Fibroblast of mammary gland (primary cell): ENCODE data around the gene MTTP.
A peak's percentile ranks its signal among the peaks of the same experiment; 100 is the strongest.

Source experiments
- DNase-seq: peaks from one replicate; pipeline ENCODE4 v3.0.0-alpha.2; 2010; ENCODE audit warnings: low read depth
- H3K4me3 ChIP-seq: 2 replicates; pipeline ENCODE4 v1.5.1; 2011; ENCODE audit warnings: low read depth, mild to moderate bottlenecking, low read length, moderate library complexity; ENCODE audit not compliant: control insufficient read depth
- TF ChIP-seq, protein P1 (sequence below): conservative IDR thresholded peaks from 2 replicates; pipeline ENCODE4 v1.5.1; 2011; ENCODE audit warnings: low read depth, low read length, inconsistent platforms; ENCODE audit not compliant: control insufficient read depth, insufficient read depth

MTTP gene

DNA sequence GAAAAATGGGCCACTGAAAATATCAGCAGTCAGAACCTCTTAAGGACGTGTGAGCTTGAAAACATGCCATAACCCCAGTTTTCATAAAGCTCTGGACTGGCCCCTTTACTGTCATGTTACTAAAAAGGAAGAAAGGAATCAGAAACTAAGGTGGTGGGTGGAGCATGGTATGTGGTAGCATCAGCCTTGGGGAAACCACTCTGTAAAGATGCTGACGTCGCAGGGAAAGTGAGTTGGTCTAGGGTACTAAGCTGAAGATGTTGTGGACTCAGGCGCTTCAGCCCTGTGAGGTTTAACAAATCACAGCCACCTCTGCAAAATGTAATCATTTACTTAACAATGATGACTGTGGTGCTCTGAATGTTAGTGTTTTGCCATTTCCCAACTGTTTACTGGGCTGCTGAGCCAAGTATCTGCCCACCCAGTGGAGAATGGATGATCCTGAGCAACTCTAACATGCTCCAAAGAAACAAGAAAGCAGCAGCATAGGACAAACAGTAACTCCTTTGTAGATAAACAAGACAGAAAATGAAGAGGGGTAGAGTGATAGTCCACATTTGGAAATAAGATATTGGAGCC lies 49.6 kb downstream of the MTTP start:
- TF ChIP-seq, protein P1, sequence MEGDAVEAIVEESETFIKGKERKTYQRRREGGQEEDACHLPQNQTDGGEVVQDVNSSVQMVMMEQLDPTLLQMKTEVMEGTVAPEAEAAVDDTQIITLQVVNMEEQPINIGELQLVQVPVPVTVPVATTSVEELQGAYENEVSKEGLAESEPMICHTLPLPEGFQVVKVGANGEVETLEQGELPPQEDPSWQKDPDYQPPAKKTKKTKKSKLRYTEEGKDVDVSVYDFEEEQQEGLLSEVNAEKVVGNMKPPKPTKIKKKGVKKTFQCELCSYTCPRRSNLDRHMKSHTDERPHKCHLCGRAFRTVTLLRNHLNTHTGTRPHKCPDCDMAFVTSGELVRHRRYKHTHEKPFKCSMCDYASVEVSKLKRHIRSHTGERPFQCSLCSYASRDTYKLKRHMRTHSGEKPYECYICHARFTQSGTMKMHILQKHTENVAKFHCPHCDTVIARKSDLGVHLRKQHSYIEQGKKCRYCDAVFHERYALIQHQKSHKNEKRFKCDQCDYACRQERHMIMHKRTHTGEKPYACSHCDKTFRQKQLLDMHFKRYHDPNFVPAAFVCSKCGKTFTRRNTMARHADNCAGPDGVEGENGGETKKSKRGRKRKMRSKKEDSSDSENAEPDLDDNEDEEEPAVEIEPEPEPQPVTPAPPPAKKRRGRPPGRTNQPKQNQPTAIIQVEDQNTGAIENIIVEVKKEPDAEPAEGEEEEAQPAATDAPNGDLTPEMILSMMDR, result no peak
- H3K4me3 ChIP-seq, result no peak overlapping the region
- DNase-seq, result peak; percentile 4

DNA sequence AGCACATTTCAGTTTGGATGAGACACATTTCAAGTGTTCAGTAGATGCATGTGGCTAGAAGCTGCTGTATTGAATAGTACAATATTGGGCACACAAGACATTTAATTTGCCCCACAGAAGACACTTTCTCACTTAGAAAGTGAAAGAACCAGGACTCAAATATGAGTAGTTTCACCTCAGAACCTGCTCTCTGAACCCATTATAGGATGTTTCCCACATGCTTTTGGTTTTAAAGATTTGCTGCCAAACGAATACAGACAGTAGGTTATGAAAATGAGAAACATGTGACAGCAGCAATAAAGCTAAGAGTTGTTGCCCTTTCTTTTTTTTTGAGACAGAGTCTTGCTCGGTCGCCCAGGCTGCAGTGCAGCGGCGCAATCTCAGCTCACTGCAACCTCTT lies 50.7 kb downstream of the MTTP start:
- no peak overlapping the region for H3K4me3 ChIP-seq
- TF ChIP-seq, protein P1, result no peak
- DNase-seq, result no peak

DNA sequence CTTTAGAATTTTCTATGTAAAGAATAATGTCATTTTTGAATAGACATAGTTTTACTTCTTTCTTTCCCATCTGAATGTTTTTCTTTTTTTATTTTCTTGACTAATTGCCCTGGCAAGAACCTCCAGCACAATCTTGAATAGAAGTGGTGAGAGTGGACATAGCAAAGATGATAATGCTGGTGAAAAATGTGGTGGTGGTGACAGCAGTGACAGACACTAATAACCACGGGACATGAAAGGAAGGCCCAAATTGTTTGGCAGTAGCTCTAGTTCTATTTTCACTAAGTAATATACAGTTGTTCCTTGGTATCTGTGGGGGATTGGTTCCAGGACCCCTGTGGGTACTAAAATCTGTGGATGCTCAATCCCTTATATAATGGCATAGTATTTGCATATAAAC lies 53.4 kb downstream of the MTTP start:
- DNase-seq, result no peak
- no peak overlapping the region for H3K4me3 ChIP-seq
- TF ChIP-seq, protein P1, result no peak

DNA sequence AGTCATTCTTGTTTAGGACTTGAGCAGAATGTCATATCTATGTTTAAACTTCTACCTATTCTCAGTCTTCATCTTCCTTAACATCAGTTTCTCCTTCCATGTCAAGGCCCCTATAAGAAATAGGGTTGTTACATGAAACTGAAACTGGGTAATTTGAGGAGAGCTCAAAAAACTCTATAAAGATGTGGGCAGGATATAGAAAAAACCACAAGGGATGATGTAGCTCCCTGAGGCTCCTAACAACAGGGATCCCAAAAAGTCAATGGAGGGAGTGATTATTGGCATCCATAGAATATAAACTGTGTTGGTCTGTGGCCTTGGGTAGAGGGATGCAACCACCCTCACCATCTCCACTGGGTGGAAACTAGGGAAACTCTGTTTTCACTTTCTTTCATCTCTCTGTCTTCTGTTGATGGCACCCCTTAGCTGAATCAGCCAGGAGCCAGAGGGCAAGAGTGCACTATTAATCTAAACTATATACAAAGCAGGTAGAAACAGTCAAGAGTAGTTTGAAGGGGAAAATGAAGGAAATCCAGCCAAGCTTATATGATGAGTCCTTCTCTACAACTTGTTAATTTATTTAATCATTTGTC lies 55.4 kb downstream of the MTTP start:
- no peak overlapping the region for H3K4me3 ChIP-seq
- TF ChIP-seq, protein P1, result no peak
- no peak for DNase-seq

DNA sequence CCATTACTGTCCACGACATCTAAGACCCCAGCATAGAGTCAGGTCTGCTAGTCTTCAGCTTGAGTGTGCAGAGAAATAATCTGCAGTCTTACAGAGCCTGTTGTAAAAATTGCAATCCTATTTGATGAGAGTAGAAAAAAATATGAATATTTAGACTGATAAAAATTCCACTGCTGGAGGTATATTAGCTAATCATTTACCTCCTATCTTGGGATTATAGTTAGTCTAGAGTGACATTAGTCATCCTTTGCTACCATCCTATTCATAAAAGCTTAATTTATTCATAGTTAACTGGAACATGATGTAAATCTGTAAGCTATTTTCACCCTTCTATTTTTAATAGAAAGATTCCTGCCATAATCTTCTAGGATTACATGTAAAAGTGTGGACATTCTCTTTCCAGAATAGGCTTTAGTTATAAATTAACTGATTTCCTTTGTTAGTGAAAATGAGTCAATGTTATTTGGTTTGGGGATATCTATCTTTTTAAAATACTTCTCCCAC lies 56.3 kb downstream of the MTTP start:
- TF ChIP-seq, protein P1, result no peak
- H3K4me3 ChIP-seq, result no peak overlapping the region
- no peak for DNase-seq

DNA sequence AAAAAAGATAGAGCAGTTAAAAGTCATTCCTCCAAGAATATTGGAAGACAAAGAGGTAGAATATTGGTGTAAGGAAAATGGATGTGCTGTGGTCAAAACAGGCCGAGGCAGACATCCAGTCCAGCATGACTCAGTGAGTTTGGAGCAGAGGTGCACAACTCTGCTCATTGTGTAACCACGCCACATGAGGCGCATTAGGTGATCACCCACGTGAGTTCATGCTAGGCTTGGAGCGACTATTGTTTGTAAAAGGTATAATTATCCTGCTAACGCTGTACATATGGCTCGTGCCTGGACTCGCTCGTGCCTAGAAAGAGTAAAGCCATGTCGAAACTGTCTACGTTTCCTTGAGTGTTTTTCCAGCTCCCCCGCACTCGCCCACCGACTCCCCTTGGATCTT lies 59.1 kb downstream of the MTTP start:
- no peak overlapping the region for H3K4me3 ChIP-seq
- DNase-seq, result peak; percentile 17
- TF ChIP-seq, protein P1, result no peak

DNA sequence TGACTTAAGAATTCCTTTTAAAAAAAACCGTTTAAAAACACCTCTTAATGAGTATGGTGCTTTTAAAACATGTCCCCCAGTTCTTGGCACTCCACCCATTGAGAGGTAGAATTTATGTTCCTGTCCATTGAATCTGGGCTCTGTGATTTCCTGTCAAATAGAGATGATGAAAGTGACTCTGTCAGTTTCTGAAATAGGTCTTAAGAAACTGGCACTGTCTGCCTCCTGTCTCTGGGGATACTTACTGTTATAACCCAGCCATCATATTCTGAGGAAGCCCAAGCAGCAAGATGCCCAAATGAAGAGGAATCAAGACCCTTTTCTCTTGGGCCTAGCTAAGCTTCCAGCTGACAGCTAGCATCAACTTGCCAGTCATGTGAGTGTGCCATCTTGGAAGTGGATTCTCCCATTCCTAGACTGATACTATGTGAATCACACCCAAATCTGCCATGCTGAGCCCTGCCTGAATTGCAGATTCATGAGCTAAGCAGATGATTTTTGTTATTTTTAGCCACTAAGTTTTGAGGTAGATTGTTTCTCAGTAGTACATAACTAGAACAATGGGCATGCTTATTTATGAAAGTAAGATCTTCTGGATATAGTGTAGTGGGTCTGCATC lies 60.2 kb downstream of the MTTP start:
- TF ChIP-seq, protein P1, result no peak
- DNase-seq, result no peak
- no peak overlapping the region for H3K4me3 ChIP-seq
